HG02840 (cell line): ENCODE results near the gene ADAMTS2.

ENCODE experiments used
- ATAC-seq: cut with Tn5 transposase; IDR thresholded peaks from one replicate; pipeline ENCODE4 v1.9.1; 2021; ENCODE audit warnings: mild to moderate bottlenecking, moderate library complexity, moderate number of reproducible peaks; ENCODE audit not compliant: unreplicated experiment, low FRiP score

ADAMTS2 gene

DNA sequence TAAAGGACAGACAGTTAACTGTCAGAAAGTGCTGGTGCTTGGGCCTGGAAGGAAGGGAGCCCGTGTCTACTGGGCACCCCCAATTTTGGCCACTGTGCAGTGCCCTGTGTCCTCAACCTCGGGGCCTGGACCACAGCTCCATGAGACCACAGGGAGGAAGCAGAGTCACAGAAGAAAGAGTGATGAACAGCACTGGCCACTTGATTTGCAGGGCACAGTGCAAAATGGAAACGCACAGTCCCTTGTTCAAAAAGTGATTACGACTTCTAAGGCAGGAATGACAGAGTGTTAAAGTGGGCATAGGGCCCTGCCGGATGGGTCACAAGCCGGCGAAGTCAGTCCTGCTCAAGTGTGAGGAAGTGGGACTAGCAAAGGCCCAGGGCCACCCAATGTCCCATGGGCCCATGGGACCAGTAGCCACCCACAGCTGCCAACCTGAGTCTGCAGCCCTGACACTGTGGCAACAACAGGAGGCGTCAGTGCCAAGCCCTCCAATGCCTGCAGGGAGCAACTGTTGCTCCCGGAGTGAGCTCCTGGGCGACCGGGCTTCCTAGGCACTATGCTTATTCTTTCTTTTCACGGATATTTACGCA, 85.4 kb downstream of the ADAMTS2 start:
- ATAC-seq = no peak

- no peak for ATAC-seq
Observed at GRCh38 chr5:179258922-179259730, 86.1 kb downstream of the ADAMTS2 start.

DNA sequence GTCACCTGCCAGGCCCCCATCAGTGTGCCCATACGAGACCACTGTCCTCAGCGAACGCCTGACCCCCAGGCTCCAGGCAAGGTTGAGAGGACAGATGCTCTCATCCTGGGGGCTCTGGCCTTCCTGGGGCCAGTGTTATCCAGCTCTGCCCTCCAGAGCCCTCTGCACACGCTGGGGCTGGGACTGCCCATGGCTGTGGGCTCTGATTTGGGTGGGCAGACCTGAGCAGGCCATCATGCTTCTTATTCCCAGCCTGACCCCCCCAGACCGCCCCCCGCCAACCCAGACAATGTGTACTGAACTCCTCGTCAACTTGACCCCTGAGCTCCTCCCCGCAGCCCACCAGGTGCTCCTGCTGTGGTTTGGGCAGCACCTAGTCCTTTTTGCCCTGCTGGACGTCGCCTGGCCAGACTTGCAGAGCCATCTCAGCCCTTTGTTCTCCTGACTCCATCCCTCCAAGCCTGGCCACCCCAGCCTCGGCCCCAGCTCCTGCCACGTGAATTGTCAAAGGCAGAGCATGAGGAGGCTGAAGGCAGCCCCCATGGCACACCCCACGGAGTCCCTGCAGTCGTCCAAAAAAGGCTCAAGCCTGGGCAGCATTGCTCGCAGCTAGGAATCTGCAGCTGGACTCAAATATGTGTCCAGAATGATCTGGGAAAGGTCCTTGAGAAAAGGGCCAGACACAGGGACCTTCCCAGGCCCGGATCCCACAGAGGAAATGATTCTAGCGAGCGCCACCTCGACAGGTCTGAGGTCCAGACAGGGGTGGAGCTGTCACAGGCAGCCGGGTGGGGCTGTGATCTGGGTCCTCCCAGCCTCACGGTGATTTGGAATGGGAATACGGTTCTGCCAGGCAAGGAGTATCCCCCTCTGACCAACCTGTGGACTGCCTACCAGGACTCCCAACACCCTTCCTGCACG, 87.0 kb downstream of the ADAMTS2 start:
- ATAC-seq = no peak

- no peak for ATAC-seq
Observed at GRCh38 chr5:179257176-179257682, 88.0 kb downstream of the ADAMTS2 start.

DNA sequence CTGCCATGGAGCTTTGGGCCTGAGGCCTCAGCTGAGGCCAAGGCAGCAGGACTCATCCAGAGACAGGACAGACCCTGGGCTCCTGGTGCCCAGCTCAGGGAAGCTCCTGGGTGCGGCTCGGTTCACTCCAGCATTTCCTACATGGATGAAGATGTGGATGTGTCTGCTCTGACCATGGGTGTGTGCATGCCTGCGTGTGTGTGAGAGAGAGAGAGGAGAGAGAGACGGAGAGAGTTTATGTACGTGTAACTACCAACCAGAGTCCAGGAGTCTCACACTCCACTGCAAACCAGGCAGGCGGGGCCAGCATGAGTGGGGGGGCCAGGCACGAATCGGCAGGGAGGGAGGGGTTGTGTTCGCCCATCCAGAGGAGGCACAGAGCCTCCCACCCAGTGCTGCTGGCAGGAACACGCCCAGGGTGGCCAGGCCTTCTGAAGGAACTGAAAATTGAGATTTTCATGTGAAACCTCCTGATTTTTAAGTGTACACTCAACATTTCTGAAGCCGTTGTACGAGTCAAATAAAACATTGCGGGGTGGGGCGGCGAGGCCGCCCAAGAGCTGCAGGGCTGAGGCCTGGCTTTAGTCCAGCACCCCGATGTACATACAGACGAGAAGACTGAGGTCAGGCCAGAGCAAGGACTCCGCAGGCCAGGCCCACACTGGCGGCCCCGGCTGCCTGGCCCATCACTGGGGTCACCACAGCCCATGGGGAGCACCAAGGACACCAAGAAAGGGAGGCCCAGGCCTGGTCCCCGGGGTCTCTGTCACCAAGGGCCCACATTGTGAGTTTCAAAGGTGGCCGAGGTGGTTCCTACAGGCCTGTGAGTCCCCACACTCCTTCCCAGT, 88.7 kb downstream of the ADAMTS2 start:
- ATAC-seq = no peak

DNA sequence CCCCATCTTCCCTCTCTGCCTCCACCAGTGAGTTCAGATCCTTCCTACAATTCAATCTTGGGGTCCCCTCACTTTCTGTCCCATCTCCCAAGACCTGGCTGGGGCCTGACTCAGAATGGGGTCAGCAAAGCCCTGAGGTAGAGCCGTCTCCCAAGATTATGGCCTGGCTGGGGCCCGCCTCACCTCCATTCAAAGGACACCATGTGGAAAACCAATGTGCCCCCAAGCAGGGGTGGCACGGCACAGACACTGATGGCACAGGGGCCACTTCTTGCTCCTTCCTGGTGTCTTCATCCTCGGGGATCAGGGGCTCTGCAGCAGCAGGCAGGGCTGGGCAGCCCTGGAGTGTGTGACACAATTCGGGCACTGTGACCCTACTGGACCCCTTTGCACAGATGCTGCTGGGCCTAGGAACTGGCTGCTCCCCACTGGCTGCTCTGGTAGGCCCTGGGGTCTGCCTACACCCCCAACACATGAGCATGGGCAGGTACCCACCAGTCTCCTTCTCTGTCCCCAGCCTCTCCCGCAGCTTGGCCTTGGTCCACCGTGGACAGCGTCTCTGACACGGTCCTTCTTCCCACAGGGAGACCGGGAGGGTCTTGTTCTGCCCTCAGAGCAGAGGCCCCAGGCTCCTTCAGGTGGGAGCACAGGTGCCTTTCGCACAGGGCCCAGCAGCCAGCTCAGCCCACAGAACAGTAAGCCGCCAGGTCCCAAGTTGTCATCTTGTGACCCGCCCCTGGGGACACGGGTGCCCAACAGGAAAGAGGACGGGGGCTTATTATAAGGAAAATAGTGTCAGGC, 89.5 kb downstream of the ADAMTS2 start:
- no peak for ATAC-seq

DNA sequence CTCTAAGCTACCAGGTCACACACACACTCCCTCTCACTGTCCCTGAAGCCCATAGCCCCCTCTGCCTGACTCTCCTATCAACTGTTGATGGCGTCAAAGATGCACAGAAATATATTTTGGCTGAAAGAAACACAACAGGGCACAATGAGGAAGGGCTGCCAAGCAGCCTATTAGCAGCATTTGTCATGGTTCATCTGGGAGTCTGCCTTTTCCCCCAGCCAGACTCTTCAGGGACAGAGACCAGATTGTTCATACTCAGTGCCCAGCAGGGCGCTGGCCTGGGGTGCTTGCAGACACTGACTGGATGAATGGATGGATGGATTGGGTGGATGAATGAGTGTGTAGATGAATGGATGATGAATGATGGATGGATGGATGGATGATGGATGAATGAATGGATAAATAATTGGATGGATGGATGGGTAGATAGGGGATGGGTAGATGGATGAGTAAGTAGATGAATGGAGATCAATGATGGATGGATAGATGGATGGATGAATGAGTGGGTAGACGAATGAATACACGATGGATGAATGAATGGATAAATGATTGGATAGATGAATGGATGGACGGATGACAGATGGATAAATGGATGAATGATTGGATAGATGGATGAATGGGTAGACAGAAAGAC, 90.5 kb downstream of the ADAMTS2 start:
- ATAC-seq = no peak

DNA sequence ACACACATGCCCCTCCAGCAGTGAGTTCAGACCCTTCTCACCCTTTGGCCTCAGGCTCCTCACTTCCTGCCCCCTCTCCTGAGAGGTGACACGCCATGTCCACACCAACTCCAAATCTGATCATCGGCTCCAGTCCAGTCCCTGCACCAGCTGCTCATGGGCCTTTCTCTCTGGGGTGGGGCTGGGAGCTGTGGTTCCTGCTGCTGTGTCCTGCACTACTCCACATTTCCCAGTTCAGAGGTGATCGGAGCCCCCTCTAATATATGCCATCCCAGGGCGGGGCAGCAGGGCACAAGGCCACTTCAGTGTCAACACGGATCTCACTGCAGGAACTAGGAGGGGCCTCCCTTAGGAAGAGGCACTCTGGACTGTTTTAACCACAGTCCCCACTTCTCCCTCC, 91.5 kb downstream of the ADAMTS2 start:
- ATAC-seq = no peak

DNA sequence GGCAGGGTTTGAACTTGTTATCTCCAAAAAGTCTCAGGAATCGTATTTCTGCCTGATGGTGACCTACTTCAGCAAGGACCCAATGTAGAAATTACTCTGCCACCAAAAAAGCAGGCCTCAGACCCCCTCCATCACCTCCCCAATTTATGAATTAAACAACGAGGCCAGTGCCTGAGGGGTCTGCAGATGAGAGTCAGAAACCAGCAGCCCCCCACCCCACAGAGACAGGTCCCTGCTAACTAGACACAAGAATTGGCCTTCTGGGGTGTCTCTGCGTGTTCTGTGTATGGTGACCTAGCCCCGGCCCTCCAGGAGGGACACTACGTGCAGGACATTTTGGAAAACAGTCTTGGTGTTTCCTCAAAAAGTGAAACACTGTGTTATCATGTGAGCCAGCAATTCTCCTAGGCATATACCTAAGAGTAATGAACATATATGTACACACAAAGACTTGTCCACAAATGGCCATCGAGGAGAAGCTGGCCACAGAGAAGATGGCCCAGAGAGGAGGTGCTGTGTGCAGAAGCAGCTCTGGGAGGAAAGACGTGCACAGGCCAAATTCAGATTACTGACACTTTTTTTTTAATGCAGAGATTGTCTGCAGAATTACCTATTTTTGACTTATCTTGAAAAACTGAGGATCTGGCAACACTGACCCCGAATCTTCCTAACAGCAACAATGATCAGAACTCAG, 93.8 kb downstream of the ADAMTS2 start:
- no peak for ATAC-seq

GRCh38 chr5:179250561-179251225, 94.6 kb downstream of the ADAMTS2 start:
- ATAC-seq = no peak

GRCh38 chr5:179246227-179246626, 99.0 kb downstream of the ADAMTS2 start:
- no peak for ATAC-seq

DNA sequence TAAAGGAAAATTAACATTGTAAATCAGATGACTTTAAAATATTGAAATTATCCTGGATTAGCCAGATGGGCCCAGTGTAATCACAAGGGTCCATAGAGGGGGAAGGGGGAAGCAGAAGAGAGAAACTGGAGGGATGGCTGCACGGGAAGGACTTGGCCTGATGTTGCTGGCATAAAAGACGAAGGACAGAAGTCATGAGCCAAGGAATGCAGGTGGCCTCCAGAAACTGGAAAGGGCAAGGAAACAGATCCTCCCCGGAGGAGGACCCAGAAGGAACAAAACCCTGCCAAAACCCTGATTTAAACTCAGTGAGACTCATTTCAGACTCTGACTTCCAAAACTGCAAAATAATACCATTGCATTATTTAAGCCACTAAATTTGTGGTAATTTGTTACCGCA, 100.2 kb downstream of the ADAMTS2 start:
- no peak for ATAC-seq

- ATAC-seq = no peak
Observed at GRCh38 chr5:179244044-179244443, 101.2 kb downstream of the ADAMTS2 start.

GRCh38 chr5:179243333-179243732, 101.9 kb downstream of the ADAMTS2 start:
- no peak for ATAC-seq

DNA sequence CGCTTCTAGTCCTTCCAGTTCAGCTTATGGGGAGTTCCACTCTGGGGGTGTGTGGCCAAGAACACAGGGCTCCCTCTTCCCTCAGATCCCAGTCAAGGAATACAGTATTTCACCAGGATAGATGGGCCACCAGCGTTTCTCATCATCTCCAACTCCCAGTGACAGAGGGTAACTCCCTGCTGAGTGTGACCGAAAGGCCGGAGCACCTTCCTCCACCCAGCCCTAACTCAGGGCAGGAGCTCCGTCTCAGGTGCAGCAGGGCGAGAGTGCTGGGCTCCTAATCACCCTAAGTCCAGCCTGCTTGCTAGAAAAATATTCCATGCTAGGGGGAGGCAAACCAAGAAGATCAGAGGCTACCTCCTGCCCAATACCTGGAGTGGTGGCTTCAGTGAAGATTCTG, 102.6 kb downstream of the ADAMTS2 start:
- no peak for ATAC-seq

DNA sequence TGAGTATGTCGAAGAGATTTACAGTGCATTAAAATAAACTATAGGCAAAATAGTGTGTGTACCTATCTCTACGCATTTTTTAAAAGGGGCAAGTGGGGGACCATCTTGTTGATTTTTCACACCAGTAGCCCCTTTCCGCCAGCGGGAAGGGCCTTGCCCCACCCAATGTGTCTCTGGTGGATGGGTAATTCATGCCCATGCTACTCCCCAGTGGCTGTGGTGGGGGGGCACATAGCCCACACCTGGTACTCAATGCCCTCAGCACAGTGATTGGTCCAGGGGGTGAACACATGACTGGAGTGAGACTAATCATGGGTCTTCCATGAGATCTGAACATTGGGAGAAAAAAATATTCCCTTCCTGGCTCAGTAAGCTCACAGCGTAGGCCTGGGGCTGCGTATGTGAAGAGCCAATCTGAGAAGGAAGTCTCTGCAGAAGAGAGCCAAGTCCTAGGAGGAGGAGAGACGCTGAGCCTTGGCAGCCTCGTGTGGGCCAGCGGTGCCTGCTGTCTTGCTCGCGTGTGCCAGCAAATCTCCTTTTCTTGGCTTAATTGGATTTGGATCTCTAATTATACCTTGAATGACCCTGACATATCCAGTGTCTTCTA, 103.4 kb downstream of the ADAMTS2 start:
- ATAC-seq = no peak

- ATAC-seq = no peak
Observed at GRCh38 chr5:179241175-179241574, 104.1 kb downstream of the ADAMTS2 start.
